HG03469 (cell line): ENCODE measurements around the gene ZNF837.

ENCODE experiments used
- ATAC-seq: cut with Tn5 transposase; IDR thresholded peaks from one replicate; pipeline ENCODE4 v1.9.1; 2021; ENCODE audit warnings: mild to moderate bottlenecking, moderate library complexity, moderate number of reproducible peaks; ENCODE audit not compliant: unreplicated experiment

The ZNF837 gene

DNA sequence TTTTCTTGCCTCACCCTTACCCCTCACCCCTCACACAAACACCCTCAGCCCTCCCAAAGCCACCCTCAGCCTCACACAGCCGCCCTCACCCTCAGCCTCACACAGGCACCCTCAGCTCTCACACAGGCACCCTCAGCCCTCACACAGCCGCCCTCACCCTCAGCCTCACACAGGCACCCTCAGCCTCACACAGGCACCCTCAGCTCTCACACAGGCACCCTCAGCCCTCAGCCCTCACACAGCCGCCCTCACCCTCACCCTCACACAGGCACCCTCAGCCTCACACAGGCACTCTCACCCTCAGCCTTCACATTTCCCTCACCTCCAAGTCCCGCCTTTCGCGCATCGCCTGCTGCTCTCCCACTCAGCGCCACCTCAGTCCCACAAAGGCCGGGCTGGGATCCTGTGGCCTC lies 54.3 kb downstream of the ZNF837 start:
- ATAC-seq: no peak

DNA sequence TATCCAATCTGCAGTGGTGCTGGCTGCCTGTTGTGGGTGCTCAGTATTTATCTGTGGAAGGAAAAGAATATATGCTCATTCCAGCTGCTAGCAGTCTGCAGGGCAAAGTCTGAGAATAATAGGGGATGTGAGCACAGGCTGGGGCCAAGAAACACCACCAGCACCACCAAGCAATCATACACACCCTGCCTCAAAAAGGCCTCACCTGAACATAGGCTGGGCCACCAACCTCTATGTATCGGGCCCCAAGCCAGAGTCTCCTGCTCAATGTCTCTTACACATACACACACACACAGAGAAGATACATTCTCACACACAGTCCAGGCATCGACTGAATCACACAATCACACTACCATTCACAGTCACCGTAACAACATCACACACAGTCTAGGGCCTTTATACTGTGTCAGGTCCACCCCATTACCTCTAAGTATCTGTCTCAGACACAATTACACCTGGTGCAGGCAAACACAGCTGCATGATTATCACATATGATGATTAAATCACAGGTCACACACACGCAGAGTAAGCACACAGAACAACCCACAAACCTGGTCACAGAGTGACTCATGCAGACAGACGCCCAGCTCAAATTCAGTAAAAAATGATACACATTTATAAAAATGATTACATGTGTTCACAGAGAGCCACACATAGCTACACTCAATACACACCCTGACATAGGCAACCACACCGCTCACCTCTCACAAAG lies 55.4 kb downstream of the ZNF837 start:
- no peak for ATAC-seq

DNA sequence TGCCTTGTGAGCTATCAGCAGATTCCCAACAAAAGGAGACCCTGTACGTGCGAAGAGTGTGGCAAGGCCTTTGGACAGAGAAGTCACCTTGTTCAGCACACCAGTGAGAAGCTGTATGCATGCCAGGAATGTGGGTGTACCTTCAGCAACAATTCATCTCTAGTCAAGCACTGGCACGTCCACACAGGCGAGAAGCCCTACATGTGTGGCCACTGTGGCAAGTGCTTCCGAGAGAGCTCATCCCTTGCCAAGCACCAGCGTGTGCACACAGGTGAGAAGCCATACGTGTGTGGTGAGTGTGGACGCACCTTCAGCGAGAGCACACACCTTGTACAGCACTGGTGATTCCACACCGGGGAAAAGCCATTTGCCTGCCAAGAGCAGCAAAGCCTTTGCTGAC lies 61.6 kb downstream of the ZNF837 start:
- ATAC-seq: no peak

DNA sequence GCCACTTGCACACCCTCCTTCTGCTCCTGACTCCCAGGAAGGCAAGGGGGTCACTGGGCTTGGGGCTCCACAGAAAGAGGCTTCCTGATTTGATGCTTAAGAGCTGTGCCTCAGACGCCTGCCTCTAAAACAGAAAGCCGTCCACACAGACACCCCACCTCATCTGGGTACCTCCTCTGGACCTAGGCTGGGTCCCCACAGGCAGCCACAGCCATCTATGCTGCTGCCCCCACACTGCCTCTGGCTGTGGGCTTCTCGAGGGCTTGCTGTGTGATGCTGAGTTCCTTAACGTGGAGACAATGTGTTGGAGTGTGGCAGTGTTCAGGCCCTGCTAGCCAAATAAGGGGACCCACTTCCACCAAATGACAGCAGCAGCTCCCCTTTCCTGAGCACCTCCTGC lies 62.5 kb downstream of the ZNF837 start:
- ATAC-seq: no peak
